Activated naive CD8-positive, alpha-beta T cell treated with anti-CD3 and anti-CD28 coated beads, Interleukin-2, amount 50 U/mL, for 16 hours (primary cell): Measurements from ENCODE around the gene TMEM134.
A peak's percentile ranks its signal among the peaks of the same experiment; 100 is the strongest.

Experiments used
- DNase-seq: peaks from one replicate; pipeline ENCODE4 v3.0.0-alpha.2; 2020; ENCODE audit warnings: low read depth, low spot score

TMEM134 gene

GRCh38 chr11:67422891-67423290 is 46.2 kb downstream of the TMEM134 start:
- no peak for DNase-seq

GRCh38 chr11:67421430-67422031 is 47.5 kb downstream of the TMEM134 start:
- no peak for DNase-seq

GRCh38 chr11:67420646-67421429 is 48.2 kb downstream of the TMEM134 start:
- peak; percentile 97 for DNase-seq

- DNase-seq: no peak
Observed at GRCh38 chr11:67420147-67420645, 48.9 kb downstream of the TMEM134 start.

GRCh38 chr11:67419325-67420049 is 49.6 kb downstream of the TMEM134 start:
- no peak for DNase-seq

GRCh38 chr11:67418476-67419281 is 50.4 kb downstream of the TMEM134 start:
- DNase-seq: no peak

- DNase-seq: no peak
Observed at GRCh38 chr11:67417425-67417824, 51.6 kb downstream of the TMEM134 start.

- DNase-seq: no peak
Observed at GRCh38 chr11:67416416-67417335, 52.4 kb downstream of the TMEM134 start.

- no peak for DNase-seq
Observed at GRCh38 chr11:67415501-67416304, 53.3 kb downstream of the TMEM134 start, which contains the start of gene CARNS1. Gene CARNS1 (plus strand): TSS chr11:67415678. CDS start chr11:67416200, 522 bp downstream.

- no peak for DNase-seq
Observed at GRCh38 chr11:67413266-67413849, 55.7 kb downstream of the TMEM134 start.

- DNase-seq: no peak
Observed at GRCh38 chr11:67412495-67413179, 56.4 kb downstream of the TMEM134 start.

- no peak for DNase-seq
Observed at GRCh38 chr11:67411785-67412152, 57.3 kb downstream of the TMEM134 start.
